Raji (cell line): Measurements from ENCODE around the gene C1QTNF9B.

Source experiments
- POLR2A ChIP-seq: IDR thresholded peaks from 2 replicates; pipeline ENCODE4 v1.6.1; 2011; ENCODE audit warnings: low read depth, low read length, control low read depth; ENCODE audit not compliant: insufficient read depth

Gene C1QTNF9B

GRCh38 chr13:23844132-23844531 lies 53.2 kb downstream of the C1QTNF9B start:
- TF ChIP-seq POLR2A = no peak

- TF ChIP-seq POLR2A = no peak
Measured at GRCh38 chr13:23843436-23843835, 53.9 kb downstream of the C1QTNF9B start.

- no peak for TF ChIP-seq POLR2A
Measured at GRCh38 chr13:23842406-23842805, 54.9 kb downstream of the C1QTNF9B start.
